Liver (tissue), 9 donors: Measurements from ENCODE around the gene RFC2. TPM values are rescaled to one million over a fixed set of nuclear protein-coding genes. Genes with fewer than 3 reads are reported as not detected.

Experiments
- DNase-seq: peaks from one replicate; pipeline ENCODE4 v3.0.0-alpha.2; 2017; ENCODE audit warnings: low spot score
- H3K27ac ChIP-seq, 2 donors: one replicate each; pipeline ENCODE4 v1.7.0; 2013; ENCODE audit warnings: inconsistent platforms in 2 of 2, low read length in 2 of 2, control low read depth in 1 of 2, low read depth in 1 of 2, mild to moderate bottlenecking in 1 of 2
- H3K27me3 ChIP-seq, 4 donors: one replicate each; pipeline versions ENCODE4 v1.6.1 to v1.7.0; 2013; ENCODE audit warnings: low read length in 3 of 4, inconsistent platforms in 1 of 4, mild to moderate bottlenecking in 1 of 4, moderate library complexity in 1 of 4; ENCODE audit not compliant: control insufficient read depth in 4 of 4, insufficient read depth in 4 of 4
- H3K36me3 ChIP-seq, 4 donors: one replicate each; pipeline versions ENCODE4 v1.6.1 to v1.7.0; 2013; ENCODE audit warnings: low read length in 3 of 4, mild to moderate bottlenecking in 3 of 4, low read depth in 1 of 4, moderate library complexity in 1 of 4; ENCODE audit not compliant: control insufficient read depth in 4 of 4, insufficient read depth in 3 of 4
- H3K4me1 ChIP-seq, 4 donors: one replicate each; pipeline versions ENCODE4 v1.6.1 to v1.7.0; 2013; ENCODE audit warnings: low read length in 3 of 4, mild to moderate bottlenecking in 3 of 4, moderate library complexity in 1 of 4; ENCODE audit not compliant: control insufficient read depth in 4 of 4, insufficient read depth in 4 of 4
- H3K4me3 ChIP-seq, 3 donors: one replicate each; pipeline versions ENCODE4 v1.6.1 to v1.7.0; 2013; ENCODE audit warnings: low read length in 3 of 3, control low read depth in 1 of 3, low read depth in 1 of 3, mild to moderate bottlenecking in 1 of 3
- H3K9ac ChIP-seq, 2 donors: one replicate each; pipeline ENCODE4 v1.7.0; 2013; ENCODE audit warnings: low read length in 2 of 2, mild to moderate bottlenecking in 2 of 2, moderate library complexity in 2 of 2, control low read depth in 1 of 2, low read depth in 1 of 2
- H3K9me3 ChIP-seq, 4 donors: one replicate each; pipeline versions ENCODE4 v1.6.1 to v1.7.0; 2013; ENCODE audit warnings: low read length in 3 of 4; ENCODE audit not compliant: control insufficient read depth in 4 of 4
- FOXA1 ChIP-seq: IDR thresholded peaks from 2 replicates; pipeline ENCODE4 v1.6.1; 2016; ENCODE audit warnings: antibody characterized with exemption
- FOXA2 ChIP-seq: IDR thresholded peaks from 2 replicates; pipeline ENCODE4 v1.6.1; 2016; ENCODE audit warnings: antibody characterized with exemption
- GABPA ChIP-seq, 2 donors: IDR thresholded peaks in 1 of 2; conservative IDR thresholded peaks in 1 of 2; 2 replicates each; pipeline ENCODE4 v1.6.1; 2016; ENCODE audit warnings: antibody characterized with exemption in 2 of 2, mild to moderate bottlenecking in 1 of 2, moderate library complexity in 1 of 2
- HNF4A ChIP-seq, 2 donors: conservative IDR thresholded peaks; 2 replicates each; pipeline ENCODE4 v1.6.1; 2016; ENCODE audit warnings: antibody characterized with exemption in 2 of 2, mild to moderate bottlenecking in 2 of 2
- HNF4G ChIP-seq: IDR thresholded peaks from 2 replicates; pipeline ENCODE4 v1.6.1; 2016; ENCODE audit warnings: antibody characterized with exemption
- JUND ChIP-seq, 2 donors: IDR thresholded peaks; 2 replicates each; pipeline ENCODE4 v1.6.1; 2016; ENCODE audit warnings: antibody characterized with exemption in 2 of 2
- NR2F2 ChIP-seq: IDR thresholded peaks from 2 replicates; pipeline ENCODE4 v1.6.1; 2016; ENCODE audit warnings: antibody characterized with exemption
- RAD21 ChIP-seq, 2 donors: IDR thresholded peaks; 2 replicates each; pipeline ENCODE4 v1.6.1; 2016; ENCODE audit warnings: antibody characterized with exemption in 2 of 2, mild to moderate bottlenecking in 2 of 2
- RXRA ChIP-seq, 2 donors: IDR thresholded peaks; 2 replicates each; pipeline ENCODE4 v1.6.1; 2017 to 2018; ENCODE audit warnings: antibody characterized with exemption in 2 of 2, mild to moderate bottlenecking in 1 of 2
- SP1 ChIP-seq: IDR thresholded peaks from 2 replicates; pipeline ENCODE4 v1.6.1; 2018; ENCODE audit warnings: antibody characterized with exemption, mild to moderate bottlenecking
- TAF1 ChIP-seq: conservative IDR thresholded peaks from 2 replicates; pipeline ENCODE4 v1.6.1; 2016; ENCODE audit warnings: antibody characterized with exemption, mild to moderate bottlenecking
- YY1 ChIP-seq: IDR thresholded peaks from 2 replicates; pipeline ENCODE4 v1.6.1; 2016; ENCODE audit warnings: antibody characterized with exemption, mild to moderate bottlenecking
- WGBS: extraction: QIAGEN DNeasy Blood & Tissue Kit; methylation state at CpG from one replicate; pipeline ENCODE4 v1.1.7; 2013; 5-methylcytosine and 5-hydroxymethylcytosine counted together
- polyA plus RNA-seq, 2 donors: library from polyadenylated mRNA; stranded (reverse) in 1 of 2; unstranded in 1 of 2; fragments of 200-250 nt in 1 of 2; fragments of >200 nt in 1 of 2; fragmentation: Nextera tagmentation in 1 of 2; extraction: Ambion mirVana in 1 of 2; gene quantifications; one replicate each; pipeline versions ENCODE4 v1.2.1 to v1.2.3, GENCODE V29; 2013 to 2015
- total RNA-seq, 2 donors: library from RNA; depleted of rRNA; stranded (reverse); fragments of >200 nt; gene quantifications; one replicate each; pipeline ENCODE4 v1.2.3, GENCODE V29; 2014
- TF ChIP-seq, protein P1 (sequence below): fragments of 150-350 bp; IDR thresholded peaks from 2 replicates; pipeline ENCODE4 v1.5.1; 2017; ENCODE audit warnings: improper control_type of control experiment, low read depth, low read length; ENCODE audit not compliant: missing input control
- TF ChIP-seq, protein P2 (sequence below): IDR thresholded peaks from 2 replicates; pipeline ENCODE4 v1.6.1; 2016; ENCODE audit warnings: antibody characterized with exemption
- TF ChIP-seq, protein P3 (sequence below): IDR thresholded peaks from 2 replicates; pipeline ENCODE4 v1.6.1; 2016; ENCODE audit warnings: antibody characterized with exemption
- TF ChIP-seq, protein P4 (sequence below): IDR thresholded peaks from 2 replicates; pipeline ENCODE4 v1.6.1; 2016; ENCODE audit warnings: antibody characterized with exemption, mild to moderate bottlenecking
- TF ChIP-seq, protein P5 (sequence below): IDR thresholded peaks from 2 replicates; pipeline ENCODE4 v1.6.1; 2016; ENCODE audit warnings: antibody characterized with exemption
- donor health status: healthy.
- donor health status: healthy.
- donor health status: healthy.
- donor health status: healthy.
- donor health status: healthy.

Gene RFC2
- total and polyA plus RNA-seq, 4 donors, result 12.8 to 23.8 (median 14.8) TPM

DNA sequence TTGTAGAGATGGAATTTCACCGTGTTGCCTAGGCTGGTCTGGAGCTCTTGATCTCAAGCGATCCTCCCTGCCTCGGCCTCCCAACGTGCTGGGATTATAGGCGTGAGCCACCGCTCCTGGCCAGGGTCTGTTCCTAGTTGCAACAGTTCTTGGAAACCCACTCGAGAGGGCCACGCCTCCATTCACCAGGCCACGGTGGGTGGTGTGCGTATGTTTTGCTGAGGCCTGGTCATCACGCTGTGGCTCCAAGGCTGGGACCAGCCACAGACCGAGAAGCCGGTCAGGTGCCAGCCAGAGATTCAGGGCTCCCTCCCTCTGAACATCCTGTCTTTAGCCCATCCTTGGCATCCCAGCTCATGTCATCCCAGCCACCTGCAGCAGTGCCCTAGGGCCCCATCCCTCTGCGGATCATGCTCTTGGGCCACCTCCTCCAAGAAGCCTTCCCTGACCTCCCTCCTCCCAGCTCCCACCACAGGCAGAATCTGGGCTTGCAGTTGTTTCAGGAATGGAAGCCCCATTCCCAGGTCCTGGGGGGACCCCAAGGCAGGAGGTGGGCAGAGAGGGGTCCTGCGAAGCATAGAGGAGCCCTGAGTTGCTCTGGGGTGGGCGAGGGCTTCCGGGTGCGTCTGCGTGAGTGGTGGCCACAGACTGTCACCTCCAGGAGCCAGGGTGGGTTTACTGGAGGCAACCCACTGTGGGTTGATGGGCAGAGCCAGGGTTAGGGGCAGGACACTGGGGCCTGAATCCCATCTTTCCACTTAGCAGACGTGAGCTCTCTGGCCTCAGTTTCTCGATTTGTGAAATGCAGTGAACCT lies 39.2 kb downstream of the RFC2 start:
- no peak overlapping the region for H3K9ac ChIP-seq
- no peaks in the 10 kb centered on the region for H3K9me3 ChIP-seq
- H3K4me1 ChIP-seq, result peaks cover 5 to 24% (median 13%) of the 10 kb centered on the region in 4 donors
- 94% methylated on average over 21 of the region's 21 CpGs for WGBS
- DNase-seq, result no peak
- no peaks in the 10 kb centered on the region for H3K27me3 ChIP-seq
- TF ChIP-seq HNF4G (no peak), HNF4A (conservative IDR thresholded peaks at IDR 0.05) (no peak), SP1 (no peak), YY1 (no peak), FOXA2 (no peak), NR2F2 (no peak), FOXA1 (no peak), RXRA (IDR thresholded peaks at IDR 0.05) (no peak), JUND (IDR thresholded peaks at IDR 0.05) (no peak), TAF1 (no peak), GABPA (IDR thresholded peaks at IDR 0.05 in 1 of 2, conservative IDR thresholded peaks at IDR 0.05 in 1 of 2) (no peak)
- TF ChIP-seq, protein P1, sequence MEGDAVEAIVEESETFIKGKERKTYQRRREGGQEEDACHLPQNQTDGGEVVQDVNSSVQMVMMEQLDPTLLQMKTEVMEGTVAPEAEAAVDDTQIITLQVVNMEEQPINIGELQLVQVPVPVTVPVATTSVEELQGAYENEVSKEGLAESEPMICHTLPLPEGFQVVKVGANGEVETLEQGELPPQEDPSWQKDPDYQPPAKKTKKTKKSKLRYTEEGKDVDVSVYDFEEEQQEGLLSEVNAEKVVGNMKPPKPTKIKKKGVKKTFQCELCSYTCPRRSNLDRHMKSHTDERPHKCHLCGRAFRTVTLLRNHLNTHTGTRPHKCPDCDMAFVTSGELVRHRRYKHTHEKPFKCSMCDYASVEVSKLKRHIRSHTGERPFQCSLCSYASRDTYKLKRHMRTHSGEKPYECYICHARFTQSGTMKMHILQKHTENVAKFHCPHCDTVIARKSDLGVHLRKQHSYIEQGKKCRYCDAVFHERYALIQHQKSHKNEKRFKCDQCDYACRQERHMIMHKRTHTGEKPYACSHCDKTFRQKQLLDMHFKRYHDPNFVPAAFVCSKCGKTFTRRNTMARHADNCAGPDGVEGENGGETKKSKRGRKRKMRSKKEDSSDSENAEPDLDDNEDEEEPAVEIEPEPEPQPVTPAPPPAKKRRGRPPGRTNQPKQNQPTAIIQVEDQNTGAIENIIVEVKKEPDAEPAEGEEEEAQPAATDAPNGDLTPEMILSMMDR, result no peak
- TF ChIP-seq, protein P2, sequence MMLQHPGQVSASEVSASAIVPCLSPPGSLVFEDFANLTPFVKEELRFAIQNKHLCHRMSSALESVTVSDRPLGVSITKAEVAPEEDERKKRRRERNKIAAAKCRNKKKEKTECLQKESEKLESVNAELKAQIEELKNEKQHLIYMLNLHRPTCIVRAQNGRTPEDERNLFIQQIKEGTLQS, result no peak
- TF ChIP-seq, protein P3, sequence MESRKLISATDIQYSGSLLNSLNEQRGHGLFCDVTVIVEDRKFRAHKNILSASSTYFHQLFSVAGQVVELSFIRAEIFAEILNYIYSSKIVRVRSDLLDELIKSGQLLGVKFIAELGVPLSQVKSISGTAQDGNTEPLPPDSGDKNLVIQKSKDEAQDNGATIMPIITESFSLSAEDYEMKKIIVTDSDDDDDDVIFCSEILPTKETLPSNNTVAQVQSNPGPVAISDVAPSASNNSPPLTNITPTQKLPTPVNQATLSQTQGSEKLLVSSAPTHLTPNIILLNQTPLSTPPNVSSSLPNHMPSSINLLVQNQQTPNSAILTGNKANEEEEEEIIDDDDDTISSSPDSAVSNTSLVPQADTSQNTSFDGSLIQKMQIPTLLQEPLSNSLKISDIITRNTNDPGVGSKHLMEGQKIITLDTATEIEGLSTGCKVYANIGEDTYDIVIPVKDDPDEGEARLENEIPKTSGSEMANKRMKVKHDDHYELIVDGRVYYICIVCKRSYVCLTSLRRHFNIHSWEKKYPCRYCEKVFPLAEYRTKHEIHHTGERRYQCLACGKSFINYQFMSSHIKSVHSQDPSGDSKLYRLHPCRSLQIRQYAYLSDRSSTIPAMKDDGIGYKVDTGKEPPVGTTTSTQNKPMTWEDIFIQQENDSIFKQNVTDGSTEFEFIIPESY, result no peak
- H3K27ac ChIP-seq, result no peak overlapping the region
- H3K36me3 ChIP-seq, result no peaks in the 10 kb centered on the region
- H3K4me3 ChIP-seq, result no peak overlapping the region

DNA sequence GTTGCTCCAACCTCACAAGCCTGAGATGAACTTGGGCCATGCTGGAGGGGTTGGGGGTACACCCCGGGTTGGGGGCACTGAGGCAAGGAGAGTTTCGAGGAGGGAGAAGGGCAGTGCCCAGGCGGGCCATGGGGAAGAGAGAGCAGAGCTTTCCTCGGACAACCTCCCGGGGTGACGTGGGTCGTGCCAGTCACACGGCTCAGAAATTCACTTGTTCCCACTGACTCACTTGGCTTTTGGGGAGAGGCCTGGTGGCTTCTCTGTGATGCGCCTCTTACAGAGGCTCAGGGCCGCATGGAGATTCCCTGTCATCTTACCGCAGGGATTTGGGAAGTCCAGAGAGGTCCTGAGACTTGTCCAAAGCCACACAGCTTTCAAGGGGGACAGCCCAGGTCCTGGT lies 41.5 kb downstream of the RFC2 start:
- no peaks in the 10 kb centered on the region for H3K27me3 ChIP-seq
- H3K9me3 ChIP-seq, result no peaks in the 10 kb centered on the region
- 91% methylated on average over 11 of the region's 11 CpGs for WGBS
- H3K27ac ChIP-seq, result no peak overlapping the region
- peaks cover 3 to 14% (median 8%) of the 10 kb centered on the region in 4 donors for H3K4me1 ChIP-seq
- DNase-seq, result no peak
- H3K4me3 ChIP-seq, result no peak overlapping the region
- H3K36me3 ChIP-seq, result no peaks in the 10 kb centered on the region
- no peak overlapping the region for H3K9ac ChIP-seq
- TF ChIP-seq RAD21 (IDR thresholded peaks at IDR 0.05) (no peak), FOXA1 (no peak), GABPA (IDR thresholded peaks at IDR 0.05 in 1 of 2, conservative IDR thresholded peaks at IDR 0.05 in 1 of 2) (no peak), RXRA (IDR thresholded peaks at IDR 0.05) (no peak), JUND (IDR thresholded peaks at IDR 0.05) (no peak), HNF4G (no peak), TAF1 (no peak), FOXA2 (no peak), YY1 (no peak), HNF4A (conservative IDR thresholded peaks at IDR 0.05) (no peak)
- TF ChIP-seq, protein P4, sequence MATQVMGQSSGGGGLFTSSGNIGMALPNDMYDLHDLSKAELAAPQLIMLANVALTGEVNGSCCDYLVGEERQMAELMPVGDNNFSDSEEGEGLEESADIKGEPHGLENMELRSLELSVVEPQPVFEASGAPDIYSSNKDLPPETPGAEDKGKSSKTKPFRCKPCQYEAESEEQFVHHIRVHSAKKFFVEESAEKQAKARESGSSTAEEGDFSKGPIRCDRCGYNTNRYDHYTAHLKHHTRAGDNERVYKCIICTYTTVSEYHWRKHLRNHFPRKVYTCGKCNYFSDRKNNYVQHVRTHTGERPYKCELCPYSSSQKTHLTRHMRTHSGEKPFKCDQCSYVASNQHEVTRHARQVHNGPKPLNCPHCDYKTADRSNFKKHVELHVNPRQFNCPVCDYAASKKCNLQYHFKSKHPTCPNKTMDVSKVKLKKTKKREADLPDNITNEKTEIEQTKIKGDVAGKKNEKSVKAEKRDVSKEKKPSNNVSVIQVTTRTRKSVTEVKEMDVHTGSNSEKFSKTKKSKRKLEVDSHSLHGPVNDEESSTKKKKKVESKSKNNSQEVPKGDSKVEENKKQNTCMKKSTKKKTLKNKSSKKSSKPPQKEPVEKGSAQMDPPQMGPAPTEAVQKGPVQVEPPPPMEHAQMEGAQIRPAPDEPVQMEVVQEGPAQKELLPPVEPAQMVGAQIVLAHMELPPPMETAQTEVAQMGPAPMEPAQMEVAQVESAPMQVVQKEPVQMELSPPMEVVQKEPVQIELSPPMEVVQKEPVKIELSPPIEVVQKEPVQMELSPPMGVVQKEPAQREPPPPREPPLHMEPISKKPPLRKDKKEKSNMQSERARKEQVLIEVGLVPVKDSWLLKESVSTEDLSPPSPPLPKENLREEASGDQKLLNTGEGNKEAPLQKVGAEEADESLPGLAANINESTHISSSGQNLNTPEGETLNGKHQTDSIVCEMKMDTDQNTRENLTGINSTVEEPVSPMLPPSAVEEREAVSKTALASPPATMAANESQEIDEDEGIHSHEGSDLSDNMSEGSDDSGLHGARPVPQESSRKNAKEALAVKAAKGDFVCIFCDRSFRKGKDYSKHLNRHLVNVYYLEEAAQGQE, result no peak
- TF ChIP-seq, protein P1, result no peak
- TF ChIP-seq, protein P3, result no peak
- TF ChIP-seq, protein P5, sequence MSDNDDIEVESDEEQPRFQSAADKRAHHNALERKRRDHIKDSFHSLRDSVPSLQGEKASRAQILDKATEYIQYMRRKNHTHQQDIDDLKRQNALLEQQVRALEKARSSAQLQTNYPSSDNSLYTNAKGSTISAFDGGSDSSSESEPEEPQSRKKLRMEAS, result no peak
- TF ChIP-seq, protein P2, result no peak
